ENCODE data around the gene DAB2IP.
A peak's percentile ranks its signal among the peaks of the same experiment; 100 is the strongest.

The DAB2IP gene

DNA sequence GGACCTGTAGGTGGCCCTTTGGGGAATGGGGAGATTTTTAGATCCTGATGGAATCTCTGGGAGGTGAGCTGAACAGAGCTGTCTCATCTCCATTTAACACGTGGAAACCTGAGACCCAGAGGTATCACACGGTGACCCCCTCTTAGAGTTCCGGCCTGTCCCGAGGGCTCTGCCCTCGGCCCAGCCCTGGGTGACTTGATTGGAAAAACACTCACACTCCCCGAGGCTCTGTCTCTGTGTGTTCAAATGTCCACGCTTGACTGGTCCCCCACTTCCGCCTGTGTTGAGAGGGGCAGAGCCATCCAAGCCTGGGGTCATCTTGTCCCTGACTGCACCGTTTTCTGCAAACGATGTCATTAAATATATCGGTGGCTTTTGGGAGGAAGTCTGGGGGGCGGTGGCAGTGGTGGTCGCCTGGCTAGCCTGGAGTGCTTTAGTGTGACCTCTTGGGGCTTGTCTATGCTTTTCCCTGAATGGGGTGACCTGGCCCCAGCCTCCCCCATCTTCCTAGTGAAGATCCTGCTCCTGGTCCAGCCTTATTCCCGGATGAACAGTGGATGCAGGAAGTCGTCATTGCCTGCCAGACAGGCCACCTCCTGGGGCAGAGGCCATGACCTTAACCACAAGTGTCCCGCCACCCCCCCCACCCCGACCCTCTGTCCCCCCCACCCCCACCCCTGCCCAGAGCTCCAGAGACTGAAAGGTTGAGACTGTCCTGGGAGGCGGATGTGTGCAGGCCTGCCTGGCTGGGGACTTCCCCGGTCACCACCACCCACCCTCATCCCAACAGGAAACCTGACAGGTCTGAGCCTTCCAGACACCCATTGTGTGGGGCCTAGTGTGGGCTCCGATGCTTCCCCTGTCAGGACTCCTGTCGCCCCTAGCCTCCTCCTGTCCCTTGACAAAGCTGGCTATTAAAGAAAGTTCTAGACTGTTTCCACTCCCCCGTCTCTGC lies 5.3 kb upstream of the DAB2IP start:
- DNase-seq = no peak

DNA sequence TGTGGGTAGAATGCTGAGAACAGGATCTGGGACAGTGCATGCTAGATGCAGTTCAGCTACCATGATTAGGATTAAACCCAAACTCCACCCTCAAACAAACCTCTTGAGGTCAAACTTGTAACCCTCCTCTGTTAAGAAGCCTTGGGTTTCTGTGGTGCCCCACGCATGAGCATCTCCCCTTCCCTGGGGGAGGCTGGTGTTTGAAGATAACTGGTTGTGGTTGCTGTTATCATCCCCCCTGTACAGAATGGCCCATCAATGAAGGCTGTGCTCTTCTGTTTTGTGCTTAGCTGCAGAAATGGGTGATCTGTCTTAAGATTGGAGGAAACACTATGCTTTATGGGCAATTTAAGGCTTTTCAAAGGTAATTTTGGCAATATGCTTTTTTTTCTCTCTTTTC lies 4.4 kb upstream of the DAB2IP start:
- DNase-seq = no peak

DNA sequence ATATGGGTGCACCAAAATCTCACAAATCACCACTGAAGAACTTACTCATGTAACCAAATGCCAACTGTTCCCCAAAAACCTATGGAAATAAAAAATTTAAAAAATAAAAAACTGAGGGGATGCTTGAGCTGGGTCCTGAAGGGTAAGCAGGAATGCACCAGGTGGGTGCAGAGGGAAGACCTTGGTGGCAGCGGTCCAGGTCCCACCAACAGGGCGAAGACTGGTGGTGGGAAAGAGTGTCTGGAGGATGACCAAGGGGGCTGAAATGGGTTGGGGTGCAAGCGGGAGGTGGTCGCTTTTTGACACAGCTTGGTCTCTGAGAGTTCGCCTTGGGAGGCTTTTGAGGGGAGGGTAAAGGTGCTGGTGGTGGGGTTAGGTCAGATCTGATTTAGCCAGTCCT lies 3.3 kb upstream of the DAB2IP start:
- no peak for DNase-seq

DNA sequence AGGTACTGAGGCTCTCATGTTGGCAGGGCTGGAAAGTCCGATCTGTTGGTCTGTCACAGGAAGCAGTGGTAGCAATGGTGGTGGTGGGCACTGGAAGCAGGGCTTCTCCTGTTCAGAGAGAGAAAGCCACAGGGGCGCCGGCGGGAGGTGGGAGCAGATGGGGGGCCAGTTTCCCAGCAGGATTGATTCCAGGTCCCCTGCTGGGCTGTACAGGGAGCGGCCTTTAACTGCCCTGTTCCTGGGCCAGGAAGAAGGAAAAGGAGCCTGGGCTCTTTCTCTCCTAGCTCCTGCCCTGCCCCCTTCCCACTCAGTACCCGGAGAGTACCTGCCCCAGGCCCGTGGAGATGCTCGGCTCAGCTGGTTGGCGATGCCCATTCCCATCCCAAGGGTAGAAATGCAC lies 2.6 kb upstream of the DAB2IP start:
- no peak for DNase-seq

DNA sequence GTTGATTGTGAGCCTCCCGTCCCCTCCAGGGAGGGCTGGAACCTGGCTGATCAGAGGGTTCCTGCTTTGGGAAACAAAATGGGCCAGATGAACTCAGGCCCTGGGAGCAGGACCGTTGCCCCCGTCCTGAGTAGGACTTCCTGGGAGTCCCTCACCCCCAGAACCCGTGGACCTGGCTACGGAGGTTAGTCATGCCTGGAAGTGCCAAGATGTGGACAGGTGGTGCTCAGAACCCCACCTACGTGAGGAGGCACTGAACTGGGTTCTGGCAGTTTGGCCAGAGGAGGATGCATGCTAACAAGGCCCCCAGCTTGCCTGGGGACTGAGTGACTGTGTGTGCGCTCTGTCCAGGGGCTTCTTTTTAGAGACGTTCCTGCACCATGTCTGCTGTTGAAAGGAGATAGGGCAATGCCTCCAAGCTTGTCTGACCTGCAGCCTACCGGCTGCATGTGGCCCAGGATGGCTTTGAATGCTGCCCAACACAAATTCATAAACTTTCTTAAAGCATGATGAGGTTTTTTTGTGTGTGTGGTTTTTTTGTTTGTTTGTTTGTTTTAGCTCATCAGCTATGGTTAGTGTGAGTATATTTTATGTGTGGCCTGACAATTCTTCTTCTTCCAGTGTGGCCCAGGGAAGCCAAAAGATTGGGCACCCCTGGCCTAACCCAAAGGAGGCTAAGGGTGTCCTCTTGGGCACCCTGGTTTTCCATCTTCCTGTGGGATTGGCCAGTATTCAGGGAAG lies 1.8 kb upstream of the DAB2IP start:
- no peak for DNase-seq

DNA sequence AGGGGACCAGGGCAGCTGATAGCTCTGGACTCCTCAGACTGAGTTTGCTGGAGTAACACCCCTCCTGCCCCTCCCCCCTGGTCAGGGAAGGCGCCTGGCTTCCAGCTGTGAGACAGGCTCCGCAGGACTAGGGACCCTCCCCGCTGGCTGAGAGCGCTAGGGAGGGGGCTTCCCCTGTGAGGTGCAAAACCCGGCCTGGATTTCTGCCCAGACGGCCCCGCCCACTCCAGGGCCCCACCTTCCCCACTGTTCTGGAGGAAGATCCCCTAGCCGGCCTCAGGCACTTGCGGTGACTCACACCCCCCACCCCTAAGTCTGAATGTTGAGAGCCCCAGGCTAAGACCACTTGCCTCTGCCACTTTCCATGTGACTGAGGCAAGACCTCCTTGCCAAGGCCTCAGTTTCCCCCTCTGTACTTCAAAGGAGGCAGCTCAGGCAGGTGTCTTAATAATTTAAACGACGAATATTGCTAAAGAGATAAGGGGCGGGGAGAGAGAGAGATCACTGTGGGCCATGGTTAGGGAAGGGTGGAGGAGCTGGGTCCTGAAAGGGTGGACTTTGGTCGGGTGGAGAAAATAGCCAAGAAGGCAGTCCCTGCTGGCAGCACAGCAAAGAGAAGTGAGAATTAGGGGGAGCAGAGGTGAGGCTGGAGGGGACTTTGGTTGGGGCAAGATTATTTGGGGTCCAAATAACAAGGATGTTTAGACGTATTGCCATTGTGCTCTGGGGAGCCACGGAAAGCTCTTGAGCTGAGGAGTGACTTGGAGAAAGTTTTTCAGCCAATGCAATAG lies 1.0 kb upstream of the DAB2IP start:
- DNase-seq = peak; percentile 40

DNA sequence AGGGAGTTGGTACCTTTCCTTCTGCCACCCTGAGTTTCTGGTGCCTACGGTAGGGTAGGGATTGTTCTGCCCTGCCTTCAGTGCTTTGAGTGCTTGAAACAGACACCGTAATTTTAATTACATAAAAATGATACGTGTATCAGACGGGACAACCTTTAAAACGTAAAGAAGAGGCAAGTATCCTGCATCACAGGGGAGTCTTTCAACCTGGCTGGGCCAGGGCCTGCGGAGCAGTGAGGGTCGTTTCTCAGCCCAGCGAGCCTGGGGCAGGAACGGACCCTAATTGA lies 483 bp upstream of the DAB2IP start:
- no peak for DNase-seq

DNA sequence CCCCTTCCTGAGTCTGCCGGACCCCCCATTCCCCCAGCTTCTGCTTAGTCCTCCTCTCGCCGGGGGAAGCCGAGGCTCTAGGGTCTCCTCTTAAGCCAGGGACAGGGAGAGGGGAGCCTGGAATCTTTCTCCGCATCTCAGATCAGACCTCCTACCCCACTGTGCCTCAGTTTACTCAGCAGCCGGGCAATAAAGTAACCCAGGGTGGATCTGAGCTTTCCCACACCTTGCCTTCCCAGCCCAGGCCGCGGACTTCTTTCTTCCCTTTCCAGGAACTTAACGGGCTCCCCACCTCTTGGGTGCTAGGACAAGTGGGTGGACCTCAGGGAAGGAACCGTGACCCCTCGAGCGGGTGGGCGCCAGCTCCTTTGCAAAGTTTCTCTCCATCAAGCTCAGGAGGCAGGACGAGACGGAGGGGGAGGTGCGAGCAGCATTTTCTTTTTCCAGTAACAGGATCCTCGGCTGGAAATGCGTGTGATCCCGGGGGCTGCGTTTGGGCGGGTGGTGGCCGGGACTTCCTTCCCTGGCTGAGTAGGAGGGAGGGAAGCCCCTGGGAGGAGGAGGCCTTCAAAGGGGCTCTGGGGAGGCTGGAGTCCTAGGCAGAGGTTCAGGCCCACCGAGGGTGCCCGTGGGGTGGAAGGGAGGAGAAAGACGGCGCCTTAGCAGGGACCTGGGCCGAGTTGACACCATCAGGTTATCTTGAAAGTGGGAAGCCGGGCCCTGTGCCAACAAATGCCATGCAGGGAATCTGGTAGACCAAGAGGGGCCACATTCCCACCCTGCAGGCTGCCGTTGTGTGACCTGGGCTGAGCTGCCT lies 795 bp downstream of the DAB2IP start:
- no peak for DNase-seq

DNA sequence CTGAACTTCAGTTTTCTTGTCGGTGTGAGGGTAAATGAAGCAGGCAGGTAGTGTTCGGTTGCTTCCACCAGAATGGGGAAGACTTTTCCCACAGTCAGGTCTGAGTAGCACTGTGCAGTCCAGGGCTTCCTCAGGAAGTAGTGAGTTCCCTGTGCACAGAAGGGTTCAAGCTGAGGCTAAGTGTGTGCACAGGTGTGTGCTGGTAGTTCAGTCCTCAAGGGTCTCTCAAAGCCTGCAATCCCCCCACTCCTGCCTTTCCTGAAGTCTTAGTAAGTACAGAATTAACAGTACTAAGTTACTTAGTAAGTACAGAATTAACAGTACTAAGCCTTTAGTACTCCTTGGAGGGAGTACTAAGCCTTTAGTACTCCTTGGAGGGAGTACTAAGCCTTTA lies 1.4 kb downstream of the DAB2IP start:
- no peak for DNase-seq

DNA sequence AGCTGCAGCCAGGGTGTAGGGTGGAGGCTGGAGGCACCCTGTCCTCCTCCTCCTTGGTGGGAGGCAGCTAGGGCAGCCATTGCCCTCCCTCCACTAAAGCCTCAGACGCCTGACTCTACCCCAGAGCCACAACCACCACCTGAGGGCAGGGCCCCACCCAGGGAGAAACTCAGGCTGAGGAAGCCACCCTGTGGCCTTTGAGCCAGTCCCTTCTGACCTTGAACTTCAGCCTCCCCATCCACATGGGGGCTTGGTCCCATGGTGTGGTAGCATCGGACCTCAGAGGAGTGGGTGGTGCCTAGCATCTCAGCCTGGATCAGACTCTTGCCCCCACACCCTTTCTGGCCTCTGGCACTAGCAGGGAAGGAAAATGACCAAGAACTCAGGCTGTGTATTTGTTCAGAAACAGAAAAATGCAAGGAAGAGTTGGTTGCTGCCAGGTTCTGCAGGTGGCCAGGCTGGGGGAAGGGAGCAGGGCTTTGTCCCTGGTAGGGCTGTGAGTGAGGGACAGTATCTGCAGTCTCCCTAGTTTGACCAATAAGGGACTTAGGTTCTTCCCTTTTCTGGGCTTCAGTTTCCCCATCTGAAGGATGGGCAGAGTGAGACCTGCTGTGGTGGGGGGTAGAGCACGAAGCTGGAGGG lies 3.2 kb downstream of the DAB2IP start:
- DNase-seq = no peak

DNA sequence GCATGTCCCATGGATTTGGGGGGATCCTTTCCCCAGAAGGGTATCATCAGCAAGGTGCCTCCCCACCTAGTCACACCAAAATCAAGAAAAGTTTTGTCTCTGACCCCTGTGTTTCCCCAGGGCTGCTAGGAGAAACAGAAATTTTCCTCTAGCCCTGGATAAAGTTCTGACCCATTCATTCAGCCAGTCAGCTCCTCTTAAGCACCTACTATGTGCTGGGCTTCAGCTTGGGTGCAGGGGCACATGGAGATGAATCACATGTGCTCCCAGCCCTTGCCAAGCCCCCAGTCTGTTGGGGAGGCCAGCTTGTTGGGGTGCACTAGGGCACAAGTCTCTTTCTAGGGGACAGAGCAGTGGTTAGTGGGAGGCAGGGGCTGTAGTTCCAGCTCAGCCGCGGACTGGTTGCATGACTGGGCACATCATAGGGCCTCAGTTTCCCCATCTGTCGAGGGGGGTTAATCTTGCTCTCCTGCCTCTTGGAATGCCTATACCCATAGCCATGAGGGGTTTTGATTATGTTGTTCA lies 3.9 kb downstream of the DAB2IP start:
- no peak for DNase-seq

DNA sequence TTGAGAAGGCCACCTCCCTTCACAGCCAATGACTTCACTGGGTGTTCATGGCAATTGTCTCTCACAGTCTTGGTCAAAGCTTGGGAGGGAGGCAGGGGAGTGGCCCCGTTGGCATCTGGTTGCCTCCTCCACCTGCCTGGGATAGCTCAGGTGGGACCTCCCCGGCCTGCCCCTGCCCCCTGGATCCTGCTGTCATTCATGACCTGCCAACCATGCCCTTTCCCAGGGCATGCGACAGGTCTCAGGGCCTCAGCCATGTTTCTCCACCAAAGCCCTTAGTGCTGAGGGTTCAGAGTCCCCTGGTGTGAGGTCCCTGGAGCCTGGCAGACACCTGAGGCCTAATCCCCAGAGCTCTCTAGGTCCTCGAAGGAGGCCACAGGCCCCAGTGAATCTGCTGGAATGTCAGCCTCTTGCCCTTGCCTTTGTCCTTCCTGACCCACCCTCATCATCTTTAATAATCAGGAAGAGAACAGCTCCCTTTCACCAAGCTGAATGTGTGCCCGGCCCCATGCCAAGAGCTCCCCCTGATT lies 5.6 kb downstream of the DAB2IP start:
- no peak for DNase-seq

DNA sequence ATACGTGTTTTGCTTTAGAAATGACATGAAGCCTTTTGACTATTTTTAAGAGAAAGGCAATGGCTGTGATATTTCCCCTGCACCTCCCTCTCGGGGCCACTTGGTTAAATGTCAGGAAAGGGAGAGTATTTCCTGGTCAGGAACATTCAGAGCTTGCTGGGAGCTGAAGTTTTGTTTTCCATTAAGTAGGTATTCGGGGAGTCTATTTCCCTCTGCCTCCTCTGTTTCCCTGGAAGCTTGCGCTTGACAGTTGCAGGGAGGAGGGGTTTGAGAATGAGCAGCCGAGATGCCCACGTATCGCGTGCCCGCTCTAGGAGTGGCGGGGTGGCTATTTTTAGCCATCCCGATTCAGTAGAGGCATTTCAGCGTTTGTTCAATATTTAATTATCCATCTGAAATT lies 6.7 kb downstream of the DAB2IP start:
- DNase-seq = no peak

DNA sequence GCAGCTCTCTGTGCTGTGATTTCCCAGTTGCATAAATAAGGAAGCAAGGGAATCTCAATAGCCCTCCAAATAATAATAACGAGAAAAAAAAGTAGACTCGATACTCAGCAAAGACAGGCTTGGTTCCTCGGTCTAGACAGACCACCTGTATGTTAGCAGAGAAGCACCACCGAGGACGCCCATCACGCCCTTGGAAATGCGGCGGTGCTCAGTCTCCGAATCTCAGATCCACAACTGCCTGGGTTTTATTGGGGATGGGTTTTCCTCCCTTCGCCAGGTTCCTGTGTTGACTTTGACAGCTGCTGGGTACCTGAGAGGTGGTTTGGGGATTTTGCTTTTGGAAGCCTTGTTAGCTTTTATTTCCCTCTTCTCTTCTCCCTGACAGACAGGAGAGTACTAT lies 7.2 kb downstream of the DAB2IP start:
- DNase-seq = no peak

DNA sequence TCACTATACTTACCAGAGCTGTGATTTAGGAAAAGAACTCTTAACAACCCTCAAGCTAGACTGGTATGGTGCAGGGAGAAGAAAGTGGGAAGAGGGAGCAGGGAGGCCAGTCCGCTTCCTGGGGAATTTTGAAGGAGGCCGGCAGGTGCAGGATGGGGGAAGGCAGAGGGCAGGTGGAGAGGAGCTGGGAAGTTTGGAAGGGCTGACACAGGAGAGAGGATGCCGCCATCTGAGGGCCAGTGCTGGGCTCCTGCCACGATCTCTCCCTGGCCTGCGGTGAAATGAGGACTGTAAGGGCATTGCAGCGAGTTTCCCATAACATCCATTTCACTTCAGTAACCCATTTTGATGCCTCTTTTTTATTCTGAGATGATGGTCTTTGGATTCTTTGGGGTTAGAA lies 8.9 kb downstream of the DAB2IP start:
- DNase-seq = no peak

DNA sequence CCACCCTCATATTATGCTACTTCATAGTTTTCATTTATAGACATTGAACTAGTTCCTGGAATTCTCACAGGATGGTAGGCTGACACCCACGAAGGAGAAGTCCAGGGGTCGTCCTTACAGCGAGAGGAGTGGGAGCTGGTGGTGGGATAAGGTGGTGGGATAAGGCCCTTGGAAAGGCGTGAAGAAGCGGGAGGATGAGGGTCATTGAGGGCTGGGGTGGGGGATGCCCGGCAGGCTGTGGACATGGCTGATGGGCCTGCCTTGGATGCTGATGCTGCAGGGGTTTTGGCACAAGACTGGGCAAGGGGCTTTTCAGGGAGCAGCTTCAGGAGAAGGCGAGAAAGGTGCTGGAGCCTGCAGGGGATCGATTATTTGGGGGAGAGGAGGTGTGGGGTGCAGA lies 9.4 kb downstream of the DAB2IP start:
- no peak for DNase-seq

DNA sequence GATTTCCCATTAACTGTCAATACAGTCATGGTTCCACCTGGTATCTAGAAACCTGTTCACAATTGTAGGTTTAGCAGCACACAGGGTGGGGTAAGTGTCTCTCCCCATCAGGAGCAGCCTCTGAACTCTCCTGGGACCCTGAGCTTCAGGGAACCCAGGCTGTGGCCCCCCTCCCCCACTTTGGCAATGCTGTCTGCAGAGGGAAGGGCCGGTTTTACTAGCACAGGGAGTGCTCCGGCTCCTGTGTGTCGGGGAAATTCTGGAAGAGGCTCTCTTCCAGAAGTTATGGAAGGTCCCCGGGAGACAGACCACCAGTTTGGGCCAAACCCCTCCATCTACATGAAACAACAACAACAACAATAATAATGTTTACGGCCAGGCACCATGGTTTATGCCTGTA lies 9.9 kb downstream of the DAB2IP start:
- DNase-seq = no peak

DNA sequence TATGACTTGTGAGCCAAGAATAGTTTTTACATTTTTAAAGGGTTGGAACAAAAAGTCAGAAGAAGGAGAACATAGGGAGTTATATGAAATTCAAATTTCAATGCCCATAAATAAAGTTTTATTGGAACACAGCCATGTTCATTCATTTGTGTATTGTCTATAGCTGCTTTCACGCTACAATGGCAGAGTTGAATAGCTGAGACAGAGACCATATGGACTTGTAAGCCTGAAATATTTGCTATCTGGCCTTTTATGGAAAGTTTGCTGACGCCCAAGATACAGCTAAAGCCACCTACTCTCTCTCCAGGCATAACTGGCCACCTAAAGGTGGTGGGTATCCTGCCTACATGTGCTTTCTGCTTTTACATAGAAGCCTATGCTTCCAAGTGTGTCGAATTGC lies 10.9 kb downstream of the DAB2IP start:
- peak; percentile 48 for DNase-seq

DNA sequence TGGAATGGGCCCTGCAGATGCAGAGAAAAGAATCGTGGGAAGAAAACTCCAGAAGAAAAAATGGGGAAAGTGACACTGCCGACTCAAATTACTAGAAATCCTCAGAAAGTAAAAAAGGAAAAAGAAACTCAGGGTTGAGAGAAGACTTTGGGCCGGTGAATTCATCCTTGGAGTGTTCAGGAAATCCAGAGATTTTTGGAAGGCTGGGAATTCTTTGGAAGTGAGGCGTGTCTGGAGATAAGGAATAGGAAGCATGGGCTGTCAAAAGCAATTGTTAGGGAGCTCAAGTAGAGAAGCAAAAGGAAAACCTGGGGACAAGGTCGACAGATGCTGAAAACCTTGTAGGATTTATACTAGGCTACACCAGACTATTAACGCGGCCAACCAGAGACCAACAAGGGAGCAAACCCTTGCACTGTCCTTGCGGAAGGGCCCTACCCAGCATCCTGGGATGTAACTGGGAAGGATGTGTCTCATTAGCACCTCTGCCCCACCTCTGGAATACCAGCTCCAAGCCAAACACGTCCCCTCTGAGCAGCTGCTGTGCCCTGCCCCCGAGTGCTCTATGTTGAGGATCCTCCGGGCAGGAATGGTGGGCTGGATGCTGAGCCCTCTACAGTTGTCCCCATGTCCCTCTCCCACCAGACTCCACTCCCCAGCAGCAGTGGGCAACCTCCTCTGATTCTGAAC lies 11.6 kb downstream of the DAB2IP start:
- no peak for DNase-seq

DNA sequence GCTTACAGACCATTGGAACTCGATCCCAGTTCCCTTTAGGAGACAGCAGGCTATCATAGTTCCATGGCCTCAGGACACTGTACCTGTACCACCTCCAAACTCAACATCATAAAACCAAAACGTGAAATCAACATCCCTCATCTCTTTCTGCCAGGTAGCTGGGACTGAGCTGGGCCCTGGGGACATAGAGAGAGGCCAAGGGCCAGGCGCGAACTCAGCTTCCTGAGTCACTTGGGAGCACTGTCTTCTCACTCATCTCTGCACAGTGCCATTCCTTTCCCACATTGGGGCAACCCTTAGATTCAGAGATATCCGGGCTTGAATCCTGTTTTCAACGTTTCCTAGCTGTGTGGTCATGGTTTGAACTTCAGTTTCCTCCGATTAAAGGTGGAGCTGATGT lies 12.2 kb downstream of the DAB2IP start:
- DNase-seq = no peak

DNA sequence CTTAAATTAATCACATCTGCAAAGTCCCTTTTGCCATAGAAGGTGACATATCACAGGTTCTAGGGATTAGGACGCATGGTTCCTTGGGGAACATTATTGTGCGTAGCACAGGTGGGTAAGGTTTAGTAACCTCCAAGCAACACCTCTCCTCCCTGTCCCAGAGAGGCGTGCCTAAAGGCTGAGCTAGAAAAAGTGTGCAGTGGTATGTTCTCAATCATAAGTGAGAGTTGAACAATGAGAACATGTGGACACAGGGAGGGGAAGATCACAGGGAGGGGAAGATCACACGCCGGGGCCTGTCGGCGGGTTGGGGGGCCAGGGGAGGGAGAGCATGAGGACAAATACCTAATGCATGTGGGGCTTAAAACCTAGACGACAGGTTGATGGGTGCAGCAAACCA lies 14.9 kb downstream of the DAB2IP start:
- no peak for DNase-seq
